NCI-H526 treated with DMSO at 0.1 percent for 48 hours (cell line): ENCODE data around the gene RASL10A.
A peak's percentile ranks its signal among the peaks of the same experiment; 100 is the strongest.

Source experiments
- DNase-seq: peaks from one replicate; lab custom pipeline; 2025; lab: John Stamatoyannopoulos, UW

Gene RASL10A

DNA sequence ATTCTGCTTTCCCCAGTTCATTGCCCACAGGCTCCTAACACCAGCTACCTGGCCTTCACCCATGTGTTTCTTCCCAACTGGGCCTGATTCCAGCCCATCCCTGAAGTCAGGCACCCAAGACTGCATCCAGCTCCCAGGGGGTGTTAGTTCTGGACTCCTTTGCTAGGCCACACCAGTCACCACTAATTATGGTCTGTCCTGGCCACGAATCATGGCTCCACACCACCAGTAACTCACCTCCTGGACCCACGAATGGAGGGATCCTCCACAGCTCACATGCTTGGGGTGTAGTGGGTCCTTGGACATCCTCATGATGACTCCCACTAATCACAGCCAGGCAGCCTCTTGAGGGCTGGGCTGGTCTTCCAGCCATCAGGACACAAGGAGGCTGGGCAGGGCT lies 3.6 kb upstream of the RASL10A start:
- no peak for DNase-seq

DNA sequence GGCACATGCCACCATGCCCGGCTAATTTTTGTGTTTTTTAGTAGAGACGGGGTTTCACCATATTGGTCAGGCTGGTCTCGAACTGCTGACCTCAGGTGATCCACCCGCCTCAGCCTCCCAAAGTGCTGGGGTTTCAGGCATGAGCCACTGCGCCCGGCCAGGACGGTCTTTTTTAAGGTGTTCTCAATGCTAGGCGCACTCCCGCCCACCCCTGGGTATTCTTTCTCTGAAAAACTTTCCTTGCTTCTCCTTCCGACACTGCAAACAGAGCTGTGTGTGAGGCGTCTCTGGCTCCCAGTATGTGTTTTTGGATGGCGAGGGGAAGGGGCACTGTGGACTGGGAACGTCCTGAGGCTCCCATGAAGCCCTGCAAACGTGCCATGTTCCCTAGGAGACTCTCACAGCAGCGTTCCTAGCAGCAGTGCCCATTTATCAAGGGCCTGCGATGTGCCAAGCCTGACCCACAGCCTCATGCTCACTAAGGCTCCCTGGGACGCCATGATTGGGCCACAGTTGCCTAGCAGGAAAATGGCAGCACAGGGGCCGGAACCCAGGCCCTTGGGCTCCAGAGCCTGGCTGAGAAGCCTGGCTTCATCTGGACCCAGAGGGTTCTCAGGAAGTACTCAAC lies 2.4 kb upstream of the RASL10A start:
- no peak for DNase-seq

DNA sequence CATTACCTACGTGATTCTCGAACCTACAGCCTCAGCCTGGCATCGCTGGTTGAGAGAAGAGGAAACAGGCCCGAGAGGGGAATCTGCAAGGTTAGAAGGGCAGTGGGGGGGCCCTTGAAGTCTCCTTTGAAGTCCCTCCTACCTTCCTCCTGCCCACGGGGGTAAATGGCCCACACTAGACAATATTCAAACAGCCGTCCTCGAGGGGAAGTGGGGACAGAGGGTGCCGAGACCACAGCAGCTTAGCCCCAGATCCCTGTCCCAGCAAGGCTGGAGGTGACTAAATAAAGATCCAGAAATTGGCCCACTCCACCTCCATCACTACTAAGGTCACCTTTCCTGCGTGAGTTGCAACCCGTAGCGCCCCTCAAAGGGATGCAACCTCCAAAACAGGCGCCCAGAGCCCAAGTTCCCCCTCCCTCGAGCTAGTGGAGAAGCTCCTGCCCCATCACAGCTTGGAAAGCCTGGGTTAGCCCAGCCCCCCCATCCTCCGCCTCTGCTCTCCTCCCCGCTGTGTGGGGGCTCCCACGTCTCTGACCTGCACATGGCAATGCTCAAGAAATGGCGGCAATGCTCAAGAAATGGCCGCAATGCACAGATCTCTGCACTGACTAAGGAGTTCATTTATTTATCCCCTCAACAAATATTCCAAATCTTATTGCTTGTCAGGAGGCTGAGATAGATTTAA lies 788 bp upstream of the RASL10A start:
- no peak for DNase-seq

DNA sequence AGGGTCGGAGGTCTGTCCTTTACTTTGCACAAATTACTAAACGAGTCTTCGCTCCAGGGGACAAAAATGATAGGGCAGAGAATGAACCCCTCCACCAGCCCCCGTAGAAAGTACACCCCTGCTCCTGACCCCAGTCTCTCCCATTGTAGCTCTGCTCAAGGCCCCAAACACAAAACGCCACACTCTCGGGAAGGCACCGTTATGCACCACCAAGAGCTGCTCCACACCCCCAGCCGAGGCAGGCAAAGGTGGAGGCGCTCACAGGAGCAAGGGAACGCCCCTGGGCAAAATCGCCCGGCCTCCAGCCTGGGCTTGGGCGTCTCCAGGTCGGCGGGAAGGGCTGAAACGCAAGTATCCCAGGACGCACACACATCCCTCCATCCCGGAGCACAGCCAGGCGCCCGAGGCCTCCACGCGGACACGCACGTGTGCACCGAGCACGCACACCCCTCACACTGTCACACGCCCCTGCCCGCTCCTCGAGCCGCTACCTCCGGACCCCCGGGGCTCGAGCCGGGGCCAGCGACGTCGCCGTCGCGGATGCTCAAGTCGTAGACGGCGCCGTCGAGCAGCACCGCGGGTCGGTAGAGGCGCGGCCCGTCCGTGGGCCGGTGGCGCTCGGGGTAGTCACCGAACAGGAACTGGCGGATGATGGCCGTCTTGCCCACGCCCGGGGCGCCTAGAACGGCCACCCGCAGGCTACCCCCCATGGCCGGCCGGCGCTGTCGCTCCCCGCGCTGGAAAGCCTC lies 786 bp downstream of the RASL10A start:
- DNase-seq = no peak

DNA sequence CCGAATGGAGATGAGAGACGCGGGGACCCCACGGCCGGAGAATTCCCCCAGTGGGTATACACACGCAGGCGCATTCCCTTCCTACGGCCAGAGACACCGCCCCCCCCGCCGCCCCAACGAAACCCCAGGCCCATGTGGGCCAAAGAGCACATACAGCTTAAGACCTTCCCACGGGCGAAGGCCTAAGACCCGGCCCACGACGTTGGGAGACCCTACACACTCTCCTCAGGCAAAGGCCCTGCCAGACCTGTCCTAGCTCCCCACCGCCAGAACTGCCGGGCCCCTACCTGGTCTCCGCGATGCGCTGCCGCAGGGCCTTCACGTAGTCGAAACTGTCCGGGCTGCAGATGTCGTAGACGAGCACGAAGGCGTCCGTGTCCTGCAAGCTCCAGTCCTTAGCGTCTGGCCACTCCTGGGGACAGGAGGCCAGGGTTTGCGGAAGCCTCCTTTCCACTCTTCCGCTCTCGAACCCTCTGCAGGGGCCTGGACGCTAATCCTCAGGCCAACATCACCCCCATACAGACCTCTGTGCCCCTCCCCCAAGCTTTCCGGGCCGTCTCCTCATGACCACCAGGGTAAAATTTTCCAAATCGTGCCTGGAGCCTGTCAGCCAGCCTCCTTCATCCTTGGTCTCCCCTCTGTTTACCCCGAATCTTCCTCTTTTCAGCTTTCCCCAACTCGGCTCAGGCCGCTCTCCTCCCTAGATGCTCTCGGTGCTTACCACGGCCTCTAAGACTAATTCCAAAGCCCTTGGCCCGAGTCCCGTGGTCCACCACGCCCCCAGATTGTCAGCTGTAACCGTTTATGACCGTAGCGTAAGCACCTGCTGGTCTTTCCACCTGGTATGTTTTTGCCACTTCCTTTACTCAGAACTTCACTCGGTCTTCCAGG lies 1.7 kb downstream of the RASL10A start:
- peak; percentile 13 for DNase-seq

DNA sequence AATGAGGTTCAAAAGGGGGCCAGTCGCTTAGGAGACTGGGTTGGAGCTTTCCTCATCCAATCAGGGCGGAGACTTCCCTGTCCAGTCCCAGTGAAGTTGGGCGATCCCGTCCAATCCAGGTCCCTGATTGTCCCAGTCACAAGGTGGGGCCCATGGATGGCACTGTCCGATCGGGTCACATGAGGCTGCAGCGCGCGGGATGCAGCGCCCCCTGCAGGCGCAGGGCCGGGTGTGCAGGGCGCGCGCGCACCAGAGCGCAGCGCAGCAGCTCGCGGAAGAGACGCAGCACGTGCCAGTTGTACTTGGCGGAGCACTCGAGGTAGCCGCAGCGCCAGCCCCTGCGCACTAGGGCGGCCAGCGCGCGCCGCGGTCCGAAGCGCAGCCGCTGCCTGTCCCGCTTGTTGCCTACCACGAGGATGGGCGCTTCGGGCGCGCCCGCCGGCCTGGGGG lies 2.3 kb downstream of the RASL10A start:
- no peak for DNase-seq

DNA sequence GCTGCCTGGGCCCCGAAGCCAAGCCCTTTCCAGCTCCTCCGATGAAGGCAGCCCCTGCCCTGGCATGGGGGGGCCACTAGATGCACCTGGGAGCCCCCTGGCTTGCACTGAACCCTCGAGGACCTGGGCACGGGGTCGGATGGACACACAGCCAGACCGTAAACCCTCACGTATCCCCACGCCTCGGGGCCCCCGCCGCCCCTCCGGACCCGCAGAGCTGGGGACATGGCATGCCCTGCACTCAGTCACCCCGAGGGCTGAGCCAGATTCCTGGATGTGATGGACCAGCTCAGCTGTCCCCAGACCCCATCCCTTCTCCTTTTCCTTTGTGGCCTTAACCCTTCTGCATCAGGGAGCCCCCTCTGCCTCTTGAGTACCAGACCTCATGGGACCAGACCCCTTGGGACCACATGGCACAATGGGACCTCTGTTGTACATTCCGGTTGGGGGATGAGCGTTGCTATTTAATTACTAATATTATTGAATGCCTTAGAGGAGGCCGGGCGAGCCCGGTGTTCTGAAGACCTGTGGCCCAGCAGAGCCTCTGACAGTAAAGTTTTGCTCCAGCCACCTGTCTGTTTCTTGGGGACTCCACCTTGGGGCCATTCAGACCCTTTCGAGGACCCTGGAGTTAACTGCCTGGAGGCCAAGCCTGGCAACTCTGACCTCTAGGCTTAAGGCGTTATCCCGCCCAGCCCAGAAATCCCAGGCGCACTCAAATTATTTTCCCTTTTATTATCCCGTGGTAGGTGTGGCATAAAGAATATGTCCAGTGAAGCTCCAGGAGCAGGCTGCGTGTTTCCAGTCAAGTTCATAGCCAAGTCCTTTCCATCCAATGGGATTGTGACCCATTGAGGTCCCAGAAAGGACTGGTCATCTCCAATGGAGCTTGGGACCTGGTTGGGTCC lies 3.0 kb downstream of the RASL10A start:
- no peak for DNase-seq

DNA sequence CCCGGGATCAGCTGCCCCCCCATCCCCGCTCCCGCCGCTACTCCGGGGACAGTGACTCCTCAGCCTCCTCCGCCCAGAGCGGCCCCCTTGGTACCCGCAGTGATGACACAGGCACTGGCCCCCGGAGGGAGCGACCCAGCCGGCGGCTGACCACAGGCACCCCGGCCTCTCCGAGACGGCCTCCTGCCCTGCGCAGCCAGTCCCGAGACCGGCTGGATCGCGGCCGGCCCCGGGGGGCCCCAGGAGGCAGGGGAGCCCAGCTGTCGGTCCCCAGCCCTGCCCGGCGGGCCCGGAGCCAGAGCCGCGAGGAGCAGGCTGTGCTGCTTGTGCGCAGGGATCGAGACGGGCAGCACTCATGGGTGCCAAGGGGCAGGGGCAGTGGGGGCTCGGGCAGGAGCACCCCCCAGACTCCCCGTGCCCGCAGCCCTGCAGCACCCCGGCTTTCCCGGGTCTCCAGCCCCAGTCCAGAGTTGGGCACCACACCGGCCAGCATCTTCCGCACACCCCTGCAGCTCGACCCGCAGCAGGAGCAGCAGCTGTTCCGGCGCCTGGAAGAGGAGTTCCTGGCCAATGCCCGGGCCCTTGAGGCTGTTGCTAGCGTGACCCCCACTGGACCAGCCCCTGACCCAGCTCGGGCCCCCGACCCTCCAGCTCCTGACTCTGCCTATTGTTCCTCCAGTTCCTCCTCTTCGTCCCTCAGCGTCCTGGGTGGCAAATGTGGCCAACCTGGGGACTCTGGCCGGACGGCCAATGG lies 3.9 kb downstream of the RASL10A start:
- DNase-seq = no peak

DNA sequence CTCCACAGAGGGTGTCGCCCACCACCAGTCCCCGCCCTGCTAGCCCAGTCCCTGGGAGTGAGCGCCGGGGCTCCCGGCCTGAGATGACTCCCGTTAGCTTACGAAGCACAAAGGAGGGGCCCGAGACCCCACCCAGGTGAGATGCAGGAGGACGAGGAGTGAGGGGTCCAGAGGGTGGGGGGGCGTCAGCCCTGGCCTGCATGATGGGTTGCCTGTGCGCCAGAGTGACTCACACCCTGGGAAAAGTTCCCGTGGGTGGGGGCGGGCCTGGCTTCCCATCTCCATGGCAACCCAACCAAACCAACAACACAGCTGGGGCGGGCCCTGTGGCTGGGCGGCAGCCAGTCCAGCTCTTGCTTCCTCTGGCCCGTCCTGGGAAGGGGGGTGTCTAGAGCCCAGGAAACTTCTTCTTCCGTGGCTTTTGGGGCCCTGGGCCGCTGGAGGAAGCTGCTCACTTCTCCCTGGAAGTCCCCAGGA lies 4.6 kb downstream of the RASL10A start:
- no peak for DNase-seq

DNA sequence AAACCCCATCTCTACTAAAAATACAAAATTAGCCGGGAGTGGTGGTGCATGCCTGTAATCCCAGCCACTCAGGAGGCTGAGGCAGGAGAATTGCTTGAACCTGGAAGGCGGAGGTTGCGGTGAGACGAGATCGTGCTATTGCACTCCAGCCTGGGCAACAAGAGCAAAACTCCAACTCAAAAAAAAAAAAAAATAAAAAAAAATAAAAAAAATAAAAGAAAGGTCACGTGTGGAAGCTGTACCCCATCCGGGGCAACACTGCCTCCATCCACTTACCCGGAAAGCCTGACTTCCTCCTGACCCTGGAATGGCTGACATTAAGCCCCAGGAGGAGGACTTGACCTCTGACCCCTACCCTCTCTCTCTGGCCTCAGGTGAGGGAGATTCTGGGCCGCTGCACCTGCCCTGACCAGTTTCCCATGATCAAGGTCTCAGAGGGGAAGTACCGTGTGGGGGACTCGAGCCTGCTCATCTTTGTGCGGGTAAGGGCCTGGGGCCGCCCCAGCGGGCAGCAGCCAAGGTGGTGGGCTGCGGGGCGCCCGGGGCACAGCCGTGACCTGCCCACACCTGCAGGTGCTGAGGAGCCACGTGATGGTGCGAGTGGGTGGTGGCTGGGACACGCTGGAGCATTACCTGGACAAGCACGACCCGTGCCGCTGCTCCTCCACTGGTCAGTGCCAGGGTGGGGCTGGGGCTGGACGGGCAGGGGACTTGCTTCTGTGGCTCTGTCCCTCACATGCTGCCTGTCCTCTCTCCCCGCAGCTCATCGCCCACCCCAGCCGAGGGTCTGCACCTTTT lies 5.2 kb downstream of the RASL10A start:
- no peak for DNase-seq

DNA sequence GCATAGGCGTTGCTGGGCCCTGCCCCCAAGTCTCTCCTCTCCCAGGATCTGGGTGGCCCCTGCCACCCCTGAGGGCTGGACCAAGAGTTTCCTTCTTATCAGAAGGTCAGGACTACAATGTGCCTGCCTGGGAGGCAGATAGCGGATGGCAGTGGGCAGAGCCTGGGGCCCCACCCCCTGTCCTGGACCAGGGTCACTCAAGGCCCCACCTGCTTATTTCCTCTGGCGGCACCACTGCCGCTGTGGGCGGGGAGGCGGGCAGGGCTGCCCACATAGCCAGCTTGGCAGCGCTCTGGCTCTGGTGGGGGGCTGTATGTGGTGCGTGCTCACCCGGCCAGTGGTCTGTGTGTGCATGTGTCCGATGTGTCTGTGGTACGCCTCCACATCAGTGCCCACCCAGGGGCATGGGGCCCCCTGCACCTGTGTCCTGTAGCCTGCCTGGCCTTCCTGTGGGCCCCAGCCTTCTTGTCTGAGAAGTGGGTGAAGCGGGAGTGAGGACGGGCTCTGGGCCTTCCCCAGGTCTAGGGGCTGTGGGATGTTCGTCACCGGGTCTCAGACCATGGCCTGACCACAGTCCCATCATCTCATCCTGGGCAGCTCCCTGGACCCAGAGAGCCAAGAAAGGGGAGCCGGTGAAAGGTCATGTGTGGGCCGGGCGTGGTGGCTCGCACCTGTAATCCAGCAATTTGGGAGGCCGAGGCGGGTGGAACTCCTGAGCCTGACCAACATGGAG lies 6.0 kb downstream of the RASL10A start:
- DNase-seq = no peak

DNA sequence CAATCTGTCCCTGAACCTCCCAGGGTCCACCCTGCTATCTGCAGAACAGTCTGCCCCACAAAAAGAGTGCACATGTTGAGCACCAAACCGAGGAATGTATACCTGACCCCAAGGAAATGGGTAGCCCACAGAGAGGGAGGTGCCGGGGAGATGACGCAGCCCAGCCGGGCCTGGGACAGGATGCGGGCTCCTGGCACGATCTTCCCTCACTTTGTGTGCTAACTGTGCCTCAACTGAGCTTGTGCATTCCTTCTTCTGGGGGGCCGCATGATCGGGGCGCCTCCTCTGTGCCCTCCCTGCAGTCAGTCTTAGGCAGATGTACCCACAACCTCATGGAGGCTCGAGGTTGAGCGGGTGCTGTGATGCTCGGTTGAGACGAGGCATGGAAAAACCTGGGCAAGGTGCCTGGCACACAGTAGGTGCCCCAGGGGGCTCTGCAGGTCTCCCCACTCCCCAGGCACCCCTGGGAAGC lies 6.7 kb downstream of the RASL10A start:
- DNase-seq = no peak

DNA sequence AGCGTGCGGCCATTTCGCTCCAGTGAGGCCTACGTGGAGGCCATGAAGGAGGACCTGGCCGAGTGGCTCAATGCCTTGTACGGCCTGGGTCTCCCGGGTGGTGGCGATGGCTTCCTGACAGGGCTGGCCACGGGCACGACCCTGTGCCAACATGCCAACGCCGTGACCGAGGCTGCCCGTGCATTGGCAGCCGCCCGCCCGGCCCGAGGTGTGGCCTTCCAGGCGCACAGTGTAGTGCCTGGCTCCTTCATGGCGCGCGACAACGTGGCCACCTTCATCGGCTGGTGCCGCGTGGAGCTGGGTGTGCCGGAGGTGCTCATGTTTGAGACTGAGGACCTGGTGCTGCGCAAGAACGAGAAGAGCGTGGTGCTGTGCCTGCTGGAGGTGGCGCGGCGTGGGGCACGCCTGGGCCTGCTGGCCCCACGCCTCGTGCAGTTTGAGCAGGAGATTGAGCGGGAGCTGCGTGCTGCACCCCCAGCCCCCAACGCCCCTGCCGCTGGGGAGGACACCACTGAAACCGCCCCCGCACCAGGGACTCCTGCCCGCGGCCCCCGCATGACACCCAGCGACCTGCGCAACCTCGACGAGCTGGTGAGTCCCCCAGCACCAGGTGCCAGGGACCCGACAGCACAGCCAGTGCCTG lies 7.2 kb downstream of the RASL10A start:
- DNase-seq = no peak

DNA sequence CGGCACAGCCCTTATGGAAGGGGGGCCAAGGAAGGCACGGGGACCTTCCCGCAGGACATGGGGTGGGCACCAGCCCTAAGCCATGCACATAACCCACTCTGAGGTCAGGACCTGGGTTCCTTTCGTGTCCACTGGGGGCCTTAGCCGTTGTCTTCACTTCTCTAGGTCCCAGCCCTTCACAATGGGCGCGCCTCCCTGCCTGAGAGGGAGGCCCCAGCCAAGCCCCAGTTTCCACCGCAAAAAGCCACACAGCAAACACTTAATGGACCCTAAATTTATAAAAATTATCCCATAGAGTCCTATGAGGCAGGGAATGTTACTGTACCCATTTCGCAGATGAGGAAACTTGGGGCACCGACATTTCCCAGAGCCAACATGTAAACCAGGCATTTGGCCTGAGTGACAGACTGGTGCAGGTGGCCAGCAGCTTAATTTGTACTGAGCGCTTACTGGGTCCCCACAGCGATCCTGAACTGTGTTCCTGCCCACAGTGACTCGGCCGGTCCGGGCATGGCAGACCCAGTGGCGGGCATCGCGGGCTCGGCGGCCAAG lies 7.8 kb downstream of the RASL10A start:
- DNase-seq = no peak

DNA sequence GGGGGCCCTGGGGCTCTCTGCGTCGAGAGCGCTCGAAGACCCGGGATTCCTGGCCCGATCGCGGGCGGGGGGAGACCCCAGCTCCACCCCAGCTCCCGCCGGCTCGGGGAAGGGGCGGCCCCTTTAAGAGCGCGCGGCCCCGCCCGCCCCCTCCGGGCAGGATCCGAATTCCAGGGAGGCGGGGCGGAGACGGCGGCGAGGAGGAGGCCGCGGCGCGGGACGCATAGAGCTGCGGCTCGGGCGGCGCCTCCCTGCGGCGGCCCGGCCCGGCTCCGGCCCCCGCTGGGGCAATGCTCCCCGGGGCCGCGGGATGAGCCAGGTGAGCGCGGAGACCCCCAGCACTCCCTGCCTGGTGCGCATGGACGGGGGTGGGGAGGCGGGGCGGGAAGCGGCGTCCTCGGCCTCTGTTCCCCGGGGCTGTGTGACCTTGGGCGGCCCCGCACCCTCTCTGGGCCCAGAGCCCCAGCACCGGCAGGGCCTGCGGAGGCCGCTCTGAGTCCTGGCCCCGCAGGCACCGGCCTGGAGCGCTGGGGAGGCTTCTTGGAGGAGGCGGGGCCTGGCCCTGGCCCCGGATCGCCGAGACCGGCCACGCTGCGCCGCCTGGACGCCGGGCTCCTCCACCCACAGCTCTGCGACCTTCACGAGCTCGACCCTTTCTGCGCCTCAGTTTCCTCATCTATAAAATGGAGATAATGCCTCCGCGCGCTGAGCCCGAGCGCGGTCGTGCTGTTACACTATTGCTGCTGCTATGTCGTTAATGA lies 8.5 kb downstream of the RASL10A start:
- peak; percentile 24 for DNase-seq

DNA sequence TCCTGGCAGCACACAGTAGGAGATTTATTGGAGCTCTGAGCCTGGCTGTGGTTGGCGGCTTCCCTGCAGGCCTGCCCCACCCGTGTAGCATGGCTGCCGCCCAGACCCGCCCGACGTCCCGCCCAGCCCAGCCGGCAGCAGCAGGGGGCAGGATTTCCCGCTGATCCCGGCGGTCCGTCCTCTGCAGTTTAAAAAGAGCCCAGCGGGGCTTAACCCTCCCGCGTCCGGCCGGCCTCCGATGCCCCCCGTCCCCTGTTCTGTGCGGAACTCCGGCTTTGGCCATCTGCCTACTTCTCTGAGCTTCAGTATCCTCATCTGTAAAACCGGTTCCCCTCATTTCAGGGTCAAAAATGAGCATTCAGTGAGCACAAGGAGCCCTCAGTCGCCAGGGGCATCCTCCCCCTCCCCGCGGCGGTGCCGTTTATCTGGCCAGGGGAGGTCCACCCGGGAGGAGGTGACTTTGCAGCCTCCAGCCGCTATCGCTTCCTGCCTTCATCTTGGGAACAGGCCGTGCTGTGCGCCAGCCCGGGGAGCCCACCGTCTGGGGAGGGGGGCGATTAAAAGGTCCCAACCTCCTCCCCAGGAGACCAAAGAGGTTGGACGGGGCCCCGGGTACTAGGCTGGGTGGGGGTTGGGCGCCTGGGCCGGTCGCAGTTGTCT lies 9.2 kb downstream of the RASL10A start, which contains the start of gene GAS2L1:
Gene GAS2L1 (plus strand): TSS at position 476 of the 660 bp plus-strand sequence. CDS start 1,456 bp downstream, outside the sequence.
- DNase-seq = peak; percentile 56
